ENCODE results near the gene FGD5.

Gene FGD5

DNA sequence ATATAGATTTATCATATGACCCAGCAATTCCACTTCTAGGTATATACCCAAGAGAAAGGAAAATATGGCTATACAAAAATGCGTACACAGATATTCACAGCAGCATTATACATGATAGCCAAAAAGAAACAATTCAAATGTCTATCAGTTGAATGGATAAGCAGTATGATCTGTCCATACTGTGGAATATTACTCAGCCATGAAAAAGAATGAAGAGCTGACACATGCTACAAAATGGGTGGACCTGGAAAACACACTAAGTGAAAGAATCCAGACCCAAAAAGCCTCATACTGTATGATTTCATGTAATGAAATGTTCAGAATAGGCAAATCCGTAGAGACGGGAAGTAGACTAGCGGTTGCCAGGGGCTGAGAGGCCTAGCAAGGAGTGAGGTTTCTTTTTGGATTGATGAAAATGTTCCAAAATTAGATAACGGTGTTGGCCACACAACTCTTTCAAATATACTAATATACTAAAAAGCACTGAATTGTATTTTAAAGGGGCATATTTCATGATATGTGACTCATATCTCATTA is 33.4 kb downstream of the FGD5 start:
- DNase-seq (ENCODE audit: low read depth): no peak

GRCh38 chr3:14852717-14853116 is 34.0 kb downstream of the FGD5 start:
- no peak for DNase-seq (ENCODE audit: low read depth)

- DNase-seq (ENCODE audit: low read depth): no peak
Measured at GRCh38 chr3:14853271-14853951, 34.6 kb downstream of the FGD5 start.

GRCh38 chr3:14857506-14857905 is 38.7 kb downstream of the FGD5 start:
- no peak for DNase-seq (ENCODE audit: low read depth)

DNA sequence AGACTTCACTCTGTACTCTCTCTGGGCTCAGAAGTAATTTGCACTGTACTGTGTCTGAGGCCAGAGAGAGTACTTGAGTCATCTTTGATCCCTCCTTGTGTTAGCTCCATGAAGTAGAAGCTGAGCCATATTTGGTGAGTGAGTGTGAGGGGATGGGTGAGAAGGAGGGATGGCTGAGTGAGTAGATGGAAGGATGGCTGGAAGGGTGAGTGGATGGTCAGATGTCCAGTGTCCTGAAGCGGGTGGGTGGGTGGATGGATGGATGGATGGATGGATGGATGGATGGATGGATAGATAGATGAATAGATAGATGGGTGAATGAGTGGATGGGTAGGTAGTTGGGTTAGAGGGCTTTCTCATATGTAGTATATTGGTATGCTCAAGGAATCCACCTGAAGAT is 39.3 kb downstream of the FGD5 start:
- DNase-seq (ENCODE audit: low read depth): no peak

DNA sequence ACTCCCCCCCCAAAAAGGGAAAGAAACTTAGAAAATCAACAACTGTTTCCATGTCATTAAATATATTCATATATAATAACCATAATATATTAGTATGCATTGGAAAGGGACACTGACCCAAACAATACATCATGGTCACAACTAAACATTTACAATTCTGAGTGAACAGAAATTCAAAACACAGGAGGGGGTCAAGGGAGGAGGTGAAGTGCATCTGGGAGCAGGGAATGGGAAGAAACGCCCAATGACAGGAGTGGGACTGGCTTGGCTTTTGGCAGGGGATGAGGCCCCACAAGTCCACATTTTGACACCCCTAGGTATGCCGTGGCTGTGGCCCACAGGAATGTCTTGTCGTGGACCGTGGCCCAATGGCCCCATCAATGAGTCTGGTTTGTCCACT is 41.1 kb downstream of the FGD5 start:
- DNase-seq (ENCODE audit: low read depth): no peak

DNA sequence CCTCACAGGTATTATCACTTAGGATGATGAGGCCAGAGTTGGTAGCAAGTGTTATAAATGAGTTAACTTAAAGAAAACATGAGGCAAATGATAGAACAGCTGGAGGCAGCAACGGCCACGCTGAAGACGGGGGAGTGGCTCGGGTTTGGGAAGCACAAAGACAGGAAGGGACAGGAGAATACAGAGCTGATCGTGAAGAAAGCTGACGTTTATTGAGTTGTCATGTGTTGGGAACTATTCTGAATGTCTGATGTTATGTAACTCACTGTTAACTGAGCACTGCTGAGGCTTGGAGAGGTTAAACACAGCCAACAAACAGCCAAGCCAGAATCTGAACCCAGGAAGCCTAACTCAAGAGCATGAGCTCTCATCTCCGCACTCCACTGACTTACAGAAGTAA is 42.3 kb downstream of the FGD5 start:
- DNase-seq (ENCODE audit: low read depth): no peak

DNA sequence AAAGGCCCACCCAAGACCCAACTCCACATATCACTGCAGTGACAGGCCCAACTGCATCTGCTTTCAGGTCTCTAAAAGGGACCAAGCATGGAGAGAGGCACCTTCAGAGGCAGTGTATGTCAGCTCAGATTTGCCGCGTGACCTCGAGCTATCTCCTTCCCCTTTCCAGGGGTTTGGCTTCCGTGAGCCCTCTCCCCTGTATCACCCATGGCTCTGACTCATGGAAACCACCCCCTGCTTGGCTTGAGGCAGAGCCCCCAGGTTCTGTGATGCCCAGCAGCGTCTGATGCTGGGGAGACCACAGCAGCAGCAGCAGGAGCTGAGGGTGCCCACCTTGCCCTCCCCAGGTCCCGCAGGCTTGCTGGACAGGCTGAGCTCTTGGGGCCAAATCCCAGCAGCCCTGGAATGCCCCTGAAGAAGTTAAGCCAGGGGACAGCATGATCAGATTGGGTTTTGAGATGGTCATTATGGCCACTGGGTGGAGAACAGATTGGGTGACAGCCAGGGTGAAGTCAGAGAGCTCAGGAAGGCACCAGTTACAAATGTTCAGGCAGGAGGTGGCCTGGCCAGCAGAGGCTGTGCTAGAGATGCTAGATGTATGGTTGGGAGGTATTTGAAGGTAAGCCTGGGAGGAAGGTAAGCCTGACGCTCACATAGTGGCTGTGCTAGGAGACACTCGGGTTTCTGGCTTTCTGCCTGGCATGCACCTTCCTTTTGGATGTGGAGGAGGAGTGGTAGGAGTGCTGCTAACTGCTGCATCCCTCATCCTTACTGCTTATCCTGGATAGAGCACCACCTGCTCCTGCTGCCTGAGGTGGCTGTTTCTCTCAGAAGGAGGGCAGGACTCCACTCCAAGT is 42.9 kb downstream of the FGD5 start:
- DNase-seq (ENCODE audit: low read depth): no peak

DNA sequence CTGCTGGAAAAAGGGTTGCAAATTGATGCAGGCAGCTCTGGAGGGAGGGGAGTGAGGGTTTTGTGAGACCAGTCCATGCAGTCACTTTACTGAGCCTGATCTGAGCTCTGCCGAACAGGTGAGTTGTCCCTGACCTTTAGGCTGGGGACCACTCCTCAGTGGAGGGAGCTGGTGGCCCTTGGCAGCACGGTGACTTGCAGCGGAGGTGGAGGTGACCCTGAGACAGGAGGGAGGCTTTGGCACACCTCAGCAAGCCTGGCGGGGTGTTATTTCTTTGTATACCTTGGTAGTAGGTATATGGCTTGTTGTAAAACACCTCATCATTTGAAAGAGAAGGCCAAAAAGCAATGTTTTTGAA is 43.5 kb downstream of the FGD5 start:
- DNase-seq (ENCODE audit: low read depth): no peak

DNA sequence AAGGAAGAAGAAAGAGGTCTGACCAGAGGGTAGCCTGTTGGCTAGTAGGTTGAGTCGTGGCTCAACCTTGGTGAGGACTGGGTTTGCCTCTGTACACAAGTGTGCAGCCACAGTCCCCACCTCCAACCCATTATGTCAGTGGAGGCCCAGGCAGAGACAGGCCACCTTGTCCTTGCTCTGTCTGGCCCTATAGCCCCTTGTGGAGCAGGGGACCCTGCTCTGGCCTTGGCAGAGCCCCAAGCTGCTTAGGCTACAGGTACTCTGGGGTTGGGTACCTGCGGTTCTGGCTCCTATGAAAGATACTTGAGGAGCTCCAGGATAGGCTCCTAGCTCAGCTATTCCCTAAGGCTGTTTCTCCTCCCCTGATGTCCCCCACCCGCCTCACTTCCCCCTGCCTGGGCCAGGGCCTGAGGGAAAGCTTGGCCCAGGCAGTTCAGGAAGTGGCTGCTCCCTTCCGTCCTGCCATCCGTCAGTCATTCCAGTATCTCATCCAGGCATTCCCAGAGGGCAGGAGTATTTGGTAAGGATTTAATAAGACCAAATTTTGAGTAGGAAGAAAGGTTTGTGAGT is 44.0 kb downstream of the FGD5 start:
- DNase-seq (ENCODE audit: low read depth): no peak

DNA sequence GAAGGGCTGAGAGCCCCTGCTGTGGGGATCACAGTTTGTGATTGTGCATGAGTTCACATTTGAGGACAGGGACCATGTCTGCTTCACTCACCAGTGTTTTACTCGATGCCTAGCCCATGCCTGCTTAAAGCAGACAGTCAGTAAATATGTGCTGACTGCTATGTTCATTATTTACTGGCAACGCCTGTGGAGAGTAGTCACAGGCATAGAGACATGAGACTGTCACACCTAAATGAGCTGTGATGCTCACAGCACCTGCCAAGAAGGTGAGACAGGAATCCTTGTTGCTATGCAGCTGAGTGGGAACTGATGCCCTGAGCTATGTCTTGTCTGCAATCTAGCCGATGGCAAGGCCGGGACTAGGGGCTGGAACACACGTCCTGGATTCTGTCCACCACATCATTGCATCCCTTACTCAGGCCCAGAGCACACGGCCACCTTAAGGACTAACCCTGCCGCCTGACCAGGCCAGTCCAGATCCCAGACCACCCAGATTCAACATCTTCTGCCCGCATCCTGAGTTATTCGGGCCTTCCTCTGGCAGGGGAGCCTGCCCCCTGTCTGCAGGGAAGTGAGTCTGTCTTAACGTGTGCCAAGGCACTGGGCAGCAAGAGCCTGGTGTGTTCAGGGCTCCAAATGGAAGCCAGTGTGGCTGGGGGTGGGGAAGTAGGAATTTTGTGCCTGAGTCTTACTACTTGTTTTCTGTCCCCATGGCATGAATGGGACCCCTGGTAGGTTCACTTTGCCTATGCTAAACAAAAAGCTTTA is 44.8 kb downstream of the FGD5 start:
- no peak for DNase-seq (ENCODE audit: low read depth)

GRCh38 chr3:14864131-14864530 is 45.4 kb downstream of the FGD5 start:
- DNase-seq (ENCODE audit: low read depth): no peak

DNA sequence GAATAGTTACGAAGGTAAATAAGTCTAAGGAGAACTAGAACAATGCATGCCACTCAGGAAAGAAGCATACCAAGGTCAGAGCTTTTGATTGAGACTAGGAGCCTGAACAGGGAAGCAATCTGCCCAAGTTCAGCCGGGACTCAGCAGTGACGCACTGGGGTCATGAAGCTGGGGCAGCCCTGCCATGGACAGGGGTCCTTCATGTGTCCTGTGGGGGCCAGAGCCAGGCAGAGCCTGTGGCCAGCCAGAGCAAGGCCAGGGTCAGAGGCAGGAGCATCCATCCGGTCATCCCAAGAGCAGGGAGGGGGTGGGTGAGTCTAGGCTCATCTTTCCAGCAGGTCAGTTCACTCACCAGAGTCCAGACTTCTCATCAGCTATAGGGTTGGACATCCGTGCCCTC is 47.9 kb downstream of the FGD5 start:
- DNase-seq (ENCODE audit: low read depth): no peak

DNA sequence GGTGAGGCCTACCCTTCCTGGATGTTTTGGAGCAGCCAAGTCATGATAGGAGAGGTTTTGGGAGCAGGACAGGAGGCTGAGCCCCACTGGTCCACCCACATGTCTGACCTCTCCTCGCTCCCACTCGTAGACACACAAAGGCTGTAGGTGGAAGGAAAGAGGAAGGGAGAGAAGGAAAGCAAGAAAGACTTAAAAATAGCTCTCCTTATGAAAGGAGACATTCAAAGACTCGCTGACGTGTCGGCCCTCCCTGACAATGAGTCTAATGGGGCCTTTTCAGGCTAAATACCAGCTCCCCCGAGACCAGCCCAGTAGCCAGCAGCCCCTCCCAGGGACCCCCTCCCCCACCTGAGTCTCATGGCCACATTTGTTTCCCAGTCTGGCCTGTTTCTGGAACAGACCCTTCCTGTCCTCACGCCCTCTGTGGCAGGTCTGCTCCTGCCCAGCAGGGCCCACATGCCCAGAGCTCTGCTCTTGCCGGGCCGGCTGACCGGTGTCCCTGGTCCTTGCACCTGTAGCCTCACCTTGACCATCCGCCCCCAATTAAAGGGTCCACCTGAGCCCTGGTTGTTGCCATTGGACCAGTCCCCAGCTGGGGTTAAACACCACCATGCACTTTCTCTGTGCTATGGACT is 49.3 kb downstream of the FGD5 start:
- no peak for DNase-seq (ENCODE audit: low read depth)

DNA sequence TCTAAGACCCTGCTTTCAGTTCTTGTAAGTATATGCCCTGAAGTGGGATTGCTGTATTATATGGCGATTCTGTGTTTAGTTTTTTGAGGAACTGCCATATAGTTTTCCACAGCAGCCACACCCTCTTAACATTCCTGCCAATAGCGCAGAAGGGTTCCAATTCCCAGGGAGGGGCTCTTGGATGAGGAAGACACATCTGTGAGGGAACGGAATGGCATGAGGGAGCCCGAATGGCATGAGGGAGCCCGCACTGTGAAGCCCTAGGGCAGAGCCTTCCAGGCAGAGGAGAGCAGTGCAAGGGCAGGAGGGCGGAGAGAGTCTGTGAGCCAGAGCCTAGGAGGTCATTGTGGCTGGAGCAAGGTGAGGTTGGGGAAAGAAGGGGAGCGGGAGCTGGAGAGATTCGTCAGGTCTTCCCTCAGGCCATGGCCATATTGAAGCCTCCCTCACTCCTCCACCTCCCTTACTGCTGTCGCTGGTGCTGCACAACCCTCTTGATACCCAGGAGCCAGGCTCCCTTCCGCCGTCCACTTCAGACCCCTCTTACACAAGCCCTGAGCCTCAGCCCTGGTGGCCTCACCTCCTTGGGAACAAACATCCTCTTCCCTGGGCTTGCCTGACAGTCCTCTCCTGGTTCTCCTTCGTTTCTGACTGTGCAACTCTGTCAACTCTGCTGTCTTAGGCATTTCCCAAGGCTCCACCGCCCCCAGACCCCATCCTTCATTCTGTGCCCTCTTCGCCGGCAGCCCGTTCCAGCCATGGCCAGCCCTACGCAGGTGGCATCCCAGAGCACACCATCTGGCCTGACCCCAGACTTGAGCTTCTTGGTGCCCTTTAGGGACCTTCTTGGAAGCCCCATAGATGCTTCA is 51.4 kb downstream of the FGD5 start:
- no peak for DNase-seq (ENCODE audit: low read depth)

DNA sequence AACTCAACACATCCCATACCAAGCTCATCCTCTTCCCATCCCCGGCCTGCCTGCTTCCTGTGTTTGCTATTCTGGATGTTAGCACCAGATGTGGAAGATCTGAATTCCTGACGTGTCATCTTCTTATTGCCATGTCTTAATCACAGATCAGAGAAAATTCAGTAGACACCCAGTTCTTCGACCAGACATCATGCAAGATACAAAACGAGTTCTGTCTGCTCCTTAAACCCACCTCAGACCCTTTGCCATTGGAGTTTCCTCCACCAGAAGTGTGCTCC is 52.0 kb downstream of the FGD5 start:
- DNase-seq (ENCODE audit: low read depth): no peak

DNA sequence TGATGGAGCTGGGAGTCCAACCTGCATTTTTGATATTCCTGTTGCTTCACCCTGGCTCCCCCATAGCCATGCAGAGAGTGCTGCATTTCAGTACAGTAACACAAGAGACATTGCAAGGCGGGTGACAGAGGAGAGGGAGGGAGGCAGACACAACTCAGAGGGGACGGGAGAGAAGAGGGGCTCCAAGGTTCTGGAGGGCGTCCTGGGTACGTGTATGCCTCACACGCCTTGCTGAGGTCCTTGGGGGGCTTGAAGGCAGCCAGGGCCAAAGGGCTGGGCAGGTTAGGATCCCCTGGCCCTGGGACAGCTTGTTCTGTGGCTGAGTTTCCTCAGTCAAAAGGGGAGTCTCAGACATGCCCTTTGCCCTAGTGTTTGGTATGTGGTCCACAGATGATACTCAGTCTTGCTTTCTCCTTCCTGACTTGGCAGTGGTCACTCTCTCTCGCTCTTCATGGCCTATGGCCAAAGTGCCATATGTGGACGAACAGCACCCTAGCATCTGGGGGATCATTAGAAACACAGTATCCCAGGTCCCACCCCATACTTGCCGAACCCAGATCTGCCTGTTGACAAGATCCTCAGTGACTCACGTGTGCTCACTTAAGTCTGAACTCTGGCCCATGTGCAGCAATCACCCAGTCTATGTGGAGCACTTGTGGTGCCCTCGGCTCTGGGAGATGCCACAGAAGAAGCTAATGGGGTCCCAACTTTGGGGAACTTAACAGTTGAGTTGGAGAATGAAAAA is 52.9 kb downstream of the FGD5 start:
- no peak for DNase-seq (ENCODE audit: low read depth)

- DNase-seq (ENCODE audit: low read depth): no peak
Measured at GRCh38 chr3:14872706-14873105, 53.9 kb downstream of the FGD5 start.

DNA sequence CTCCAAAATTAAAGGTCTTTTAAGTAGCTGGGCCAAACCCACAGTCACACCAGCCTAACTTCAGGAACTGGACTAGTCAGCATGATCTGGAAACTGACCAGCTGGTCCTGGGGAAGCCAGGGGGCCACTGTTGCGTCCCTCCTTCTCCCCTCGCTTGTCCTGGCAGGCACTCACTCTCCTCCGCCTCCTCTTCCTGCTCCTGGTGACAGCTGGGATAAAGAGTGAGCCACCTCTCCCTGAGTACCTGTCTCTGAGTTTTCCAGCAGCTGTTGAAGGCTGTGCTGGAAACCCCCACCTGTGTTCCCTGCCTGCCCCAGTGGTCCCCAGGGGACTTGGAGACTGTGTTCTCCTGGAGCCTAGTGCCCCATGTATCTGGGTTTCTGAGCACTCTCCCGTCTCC is 56.0 kb downstream of the FGD5 start:
- no peak for DNase-seq (ENCODE audit: low read depth)

GRCh38 chr3:14875411-14876175 is 56.8 kb downstream of the FGD5 start:
- no peak for DNase-seq (ENCODE audit: low read depth)

Data from activated T-cell treated with anti-CD3 and anti-CD28 coated beads for 24 hours (primary cell).